GM18502 (cell line): ENCODE data around the gene SARNP.

Source experiments
- ATAC-seq: cut with Tn5 transposase; IDR thresholded peaks from one replicate; pipeline ENCODE4 v1.9.1; 2021; ENCODE audit warnings: mild to moderate bottlenecking; ENCODE audit not compliant: unreplicated experiment, poor library complexity

SARNP gene

DNA sequence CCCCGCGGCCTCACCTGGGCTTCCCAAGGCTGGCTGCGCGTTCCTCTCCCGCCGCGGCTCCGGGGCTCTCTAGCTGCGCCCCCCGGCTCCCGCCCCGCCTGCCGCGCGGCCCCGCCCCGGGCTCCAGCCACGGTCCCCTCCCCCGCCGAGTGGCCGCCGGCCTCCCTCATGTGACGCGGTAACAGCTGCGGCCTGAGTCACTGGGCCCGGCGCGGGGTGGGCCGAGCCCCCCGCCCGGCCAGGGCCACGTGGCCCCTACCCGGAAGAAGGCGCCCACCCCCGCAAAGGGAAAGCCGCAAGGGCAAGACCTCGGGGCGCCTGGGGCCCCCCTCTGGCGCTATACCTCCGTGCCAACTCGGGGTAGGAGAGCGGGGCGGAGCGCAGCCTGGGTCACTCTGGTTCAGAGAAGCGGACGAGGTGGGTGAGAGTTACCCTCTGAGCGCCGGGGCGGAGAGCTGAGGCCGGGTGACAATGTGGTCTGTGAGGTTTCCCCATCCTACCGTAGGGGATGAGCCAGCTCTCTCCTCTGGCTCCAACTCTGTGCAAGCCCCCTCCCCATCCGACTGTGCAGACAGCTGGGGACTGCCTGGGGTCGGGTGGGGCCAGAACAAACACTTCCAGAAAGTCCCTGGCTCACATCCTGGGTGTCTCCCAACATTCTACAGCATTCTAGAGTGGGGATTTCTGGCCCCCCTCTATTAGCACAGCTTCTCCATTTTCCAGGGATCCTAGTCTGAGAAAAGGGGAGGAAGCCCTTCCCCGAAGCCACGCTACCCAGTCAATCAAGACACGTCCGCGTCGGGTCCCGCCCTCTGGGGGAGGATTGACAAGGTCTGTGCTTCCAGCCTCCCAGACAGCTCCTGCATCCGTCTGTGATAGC lies 88.3 kb downstream of the SARNP start, which contains the start of gene CD63:
Gene CD63 (minus strand): TSS at position 71 of the 880 bp plus-strand sequence. CDS start 668 bp downstream, outside the sequence.
- peak; percentile 69 for ATAC-seq

DNA sequence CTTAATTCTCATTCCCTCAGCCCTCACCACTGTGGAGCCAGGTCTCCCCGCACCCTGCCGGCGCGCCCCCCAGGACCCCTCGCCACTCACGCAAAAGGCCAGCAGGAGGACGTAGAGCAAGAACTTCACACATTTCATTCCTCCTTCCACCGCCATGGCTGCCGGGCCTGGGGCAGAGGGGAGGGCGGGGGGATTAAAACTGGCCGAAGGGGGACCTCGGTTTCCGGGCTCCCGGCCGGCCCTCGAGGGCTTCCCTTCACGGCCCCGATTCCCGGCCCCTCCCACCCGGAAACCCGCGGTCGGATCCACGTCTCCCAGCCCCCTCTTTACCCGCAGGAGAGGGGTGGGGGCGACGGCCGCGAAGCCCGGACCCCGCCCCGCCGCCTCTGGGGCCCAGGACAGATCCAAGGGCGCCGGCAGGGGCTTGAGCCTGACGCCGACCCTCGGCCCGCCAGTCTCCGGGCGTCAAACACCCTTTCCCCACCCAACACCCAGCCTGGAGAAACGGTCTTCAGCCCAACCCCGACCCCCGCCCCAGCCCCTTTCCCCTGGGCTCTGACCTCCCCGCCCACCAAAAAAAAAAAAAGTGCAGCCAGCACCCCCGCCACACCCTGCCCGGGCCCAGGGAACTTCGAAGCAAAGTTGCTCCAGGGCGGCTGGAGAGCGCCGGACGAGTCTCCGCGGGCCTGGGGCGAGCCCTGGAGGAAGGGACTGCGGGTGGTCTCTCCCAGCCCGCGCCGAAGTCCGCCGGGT lies 89.2 kb downstream of the SARNP start:
- ATAC-seq: peak; percentile 20

DNA sequence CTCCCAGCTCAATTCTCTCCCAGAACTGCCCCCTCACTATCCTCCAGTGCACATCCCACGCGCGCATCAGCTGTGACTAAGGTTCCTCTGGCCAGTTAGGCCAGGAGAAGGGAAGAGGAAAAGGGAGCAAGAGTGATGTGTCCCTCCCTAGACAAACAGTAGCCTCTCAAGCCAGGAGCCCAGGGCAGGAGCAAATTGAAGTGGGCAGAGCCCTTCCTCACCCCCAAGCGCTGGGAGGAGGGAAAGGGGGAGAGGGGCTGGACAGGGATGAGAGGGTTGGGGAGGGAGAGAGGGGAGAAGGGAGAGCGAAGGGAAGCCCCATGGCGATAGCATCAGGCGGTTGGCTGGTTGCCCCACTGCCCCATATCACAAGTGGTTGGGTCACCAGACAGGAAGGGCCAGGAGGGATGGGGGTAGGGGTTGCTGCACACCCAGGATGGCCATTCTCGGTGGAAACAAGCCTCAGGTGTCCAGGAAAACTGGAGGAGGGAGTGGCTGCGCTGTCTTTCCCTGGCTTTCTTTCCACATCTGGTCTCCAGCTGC lies 89.8 kb downstream of the SARNP start:
- ATAC-seq: no peak

DNA sequence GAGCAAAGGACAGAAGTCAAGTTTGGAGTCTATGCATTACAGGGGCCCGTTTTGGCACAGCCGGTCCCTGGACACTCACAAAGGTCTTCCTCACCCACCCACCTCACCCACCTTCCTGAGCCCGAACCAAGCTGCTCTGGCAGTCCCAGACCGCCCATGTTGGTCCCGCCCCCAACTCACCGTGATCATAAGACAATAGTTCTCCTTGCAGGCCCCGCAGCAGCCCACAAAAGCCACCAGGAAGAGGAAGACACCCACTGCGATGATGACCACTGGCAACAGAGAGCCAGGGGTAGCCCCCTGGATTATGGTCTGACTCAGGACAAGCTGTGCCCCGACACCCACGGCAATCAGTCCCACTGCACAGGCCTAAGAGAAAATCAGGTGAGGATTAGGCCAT lies 90.6 kb downstream of the SARNP start:
- ATAC-seq: no peak

DNA sequence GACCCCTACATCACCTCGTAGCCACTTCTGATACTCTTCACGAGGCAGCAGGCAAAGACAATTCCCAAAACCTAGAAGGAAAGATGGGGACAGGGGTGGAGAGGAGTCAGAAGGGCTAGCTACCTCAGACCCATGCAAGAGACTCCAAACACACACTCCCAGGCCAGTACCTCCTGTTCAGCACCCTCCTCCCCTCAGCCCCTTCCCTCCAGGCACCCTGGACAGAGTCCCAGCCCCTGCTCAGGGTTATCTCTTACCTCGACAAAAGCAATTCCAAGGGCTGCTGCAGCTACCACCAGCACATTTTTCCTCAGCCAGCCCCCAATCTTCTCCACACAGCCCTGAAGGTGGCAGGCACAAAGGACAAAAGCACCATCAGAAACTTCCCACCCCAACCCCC lies 92.0 kb downstream of the SARNP start:
- ATAC-seq: no peak

DNA sequence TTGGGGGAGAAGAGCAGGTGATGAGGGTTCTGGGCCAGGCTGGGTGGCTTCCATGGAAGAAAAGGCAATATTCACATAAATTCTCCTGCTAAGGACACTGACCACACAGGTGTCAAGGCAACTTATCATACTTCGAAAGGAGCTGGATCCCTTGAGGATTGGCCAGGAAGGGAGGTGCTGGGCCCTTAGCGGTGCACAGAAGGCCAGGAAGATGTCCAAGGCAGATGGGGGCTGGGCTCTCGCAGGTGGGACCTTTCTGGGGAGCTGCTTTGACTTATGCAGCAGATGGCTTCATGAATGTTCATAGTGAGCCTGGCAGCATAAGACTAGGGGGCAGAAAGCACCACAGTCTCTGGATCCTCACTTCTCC lies 92.6 kb downstream of the SARNP start:
- no peak for ATAC-seq

DNA sequence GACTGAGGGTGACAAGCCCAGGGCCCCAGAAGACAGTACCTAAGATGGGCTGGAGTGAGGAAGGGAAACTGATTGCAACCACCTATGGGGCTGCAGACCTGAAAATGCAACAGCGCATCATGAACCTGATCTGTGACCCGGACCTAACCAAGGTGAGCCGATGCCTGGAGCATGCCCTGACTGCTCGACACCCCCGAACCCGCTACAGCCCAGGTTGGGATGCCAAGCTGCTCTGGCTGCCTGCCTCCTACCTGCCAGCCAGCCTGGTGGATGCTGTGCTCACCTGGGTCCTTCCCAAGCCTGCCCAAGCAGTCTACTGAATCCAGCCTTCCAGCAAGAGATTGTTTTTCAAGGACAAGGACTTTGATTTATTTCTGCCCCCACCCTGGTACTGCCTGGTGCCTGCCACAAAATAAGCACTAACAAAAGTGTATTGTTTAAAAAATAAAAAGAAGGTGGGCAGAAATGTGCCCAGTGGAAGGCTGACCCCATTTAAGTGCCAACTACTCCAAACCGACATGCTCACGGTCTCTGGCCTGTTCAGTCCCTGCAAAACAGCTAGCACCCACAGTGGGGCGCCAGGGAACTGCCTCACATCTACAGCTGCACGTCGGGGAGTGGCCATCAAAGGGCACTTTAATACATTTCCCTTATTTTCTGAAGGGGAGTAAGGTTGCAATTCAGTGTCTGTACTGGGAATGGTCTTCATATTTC lies 93.1 kb downstream of the SARNP start:
- no peak for ATAC-seq

DNA sequence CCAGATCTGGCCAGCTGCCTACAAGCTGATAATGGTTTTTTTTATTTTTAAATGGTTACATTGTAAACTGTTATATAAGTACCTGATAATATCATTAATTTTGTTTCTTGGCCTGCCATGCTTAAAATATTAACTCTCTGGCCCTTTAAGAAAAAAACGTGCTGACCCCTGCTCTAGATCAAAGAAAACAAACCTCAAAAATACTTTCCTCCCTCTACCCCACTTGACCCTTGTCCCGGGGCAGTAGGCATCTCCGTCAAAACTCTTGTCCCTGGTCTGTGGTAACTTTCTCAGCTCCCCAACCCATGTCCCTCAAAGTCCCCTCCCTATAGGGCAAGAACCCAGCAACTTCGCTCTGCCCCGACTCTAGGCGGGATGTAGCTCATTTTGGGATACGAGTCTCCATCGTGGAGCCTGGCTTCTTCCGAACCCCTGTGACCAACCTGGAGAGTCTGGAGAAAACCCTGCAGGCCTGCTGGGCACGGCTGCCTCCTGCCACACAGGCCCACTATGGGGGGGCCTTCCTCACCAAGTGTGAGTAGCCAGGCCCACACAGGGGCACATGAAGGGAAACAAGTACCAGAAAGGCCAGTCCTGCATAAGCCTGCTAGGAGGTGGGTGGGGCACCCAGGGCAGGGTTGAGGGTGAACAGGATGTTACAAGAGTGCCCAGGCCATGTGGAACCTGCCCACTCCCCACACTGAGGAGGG lies 93.9 kb downstream of the SARNP start:
- ATAC-seq: no peak

DNA sequence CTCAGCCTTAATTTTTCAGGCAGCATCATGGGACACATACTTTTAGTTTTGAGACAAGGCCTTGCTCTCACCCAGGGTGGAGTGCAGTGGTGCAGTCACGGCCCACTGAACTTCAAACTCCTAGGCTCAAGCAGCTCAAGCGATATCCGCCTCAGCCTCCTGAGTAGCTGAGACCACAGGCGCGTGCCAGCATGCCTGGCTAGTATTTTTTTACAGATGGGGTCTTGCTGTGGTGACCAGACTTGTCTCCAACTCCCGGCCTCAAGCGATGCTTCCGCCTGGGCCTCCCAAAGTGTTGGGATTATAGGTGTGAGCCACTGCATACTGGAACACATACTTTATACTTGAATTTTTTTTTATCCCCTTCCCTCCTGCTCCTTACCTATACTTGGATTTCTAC lies 94.6 kb downstream of the SARNP start:
- ATAC-seq: no peak

DNA sequence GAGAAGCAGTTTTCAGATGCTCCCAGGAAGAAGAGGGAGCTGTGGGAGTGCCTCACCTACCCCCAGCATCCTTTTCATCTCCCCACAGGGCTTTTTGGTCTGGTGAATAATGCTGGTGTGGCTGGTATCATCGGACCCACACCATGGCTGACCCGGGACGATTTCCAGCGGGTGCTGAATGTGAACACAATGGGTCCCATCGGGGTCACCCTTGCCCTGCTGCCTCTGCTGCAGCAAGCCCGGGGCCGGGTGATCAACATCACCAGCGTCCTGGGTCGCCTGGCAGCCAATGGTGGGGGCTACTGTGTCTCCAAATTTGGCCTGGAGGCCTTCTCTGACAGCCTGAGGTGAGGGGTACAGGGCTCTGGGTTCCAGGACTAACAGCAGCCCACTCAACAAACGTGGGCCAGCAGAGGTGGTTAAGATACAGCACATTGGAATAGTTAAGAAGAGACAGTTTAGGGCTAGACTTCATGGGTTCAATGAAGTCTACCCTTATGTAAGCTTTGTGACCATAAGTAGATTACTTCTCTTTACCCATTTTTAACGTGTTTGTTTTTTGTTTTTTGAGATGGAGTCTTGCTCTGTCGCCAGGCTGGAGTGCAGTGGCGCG lies 95.8 kb downstream of the SARNP start:
- no peak for ATAC-seq

DNA sequence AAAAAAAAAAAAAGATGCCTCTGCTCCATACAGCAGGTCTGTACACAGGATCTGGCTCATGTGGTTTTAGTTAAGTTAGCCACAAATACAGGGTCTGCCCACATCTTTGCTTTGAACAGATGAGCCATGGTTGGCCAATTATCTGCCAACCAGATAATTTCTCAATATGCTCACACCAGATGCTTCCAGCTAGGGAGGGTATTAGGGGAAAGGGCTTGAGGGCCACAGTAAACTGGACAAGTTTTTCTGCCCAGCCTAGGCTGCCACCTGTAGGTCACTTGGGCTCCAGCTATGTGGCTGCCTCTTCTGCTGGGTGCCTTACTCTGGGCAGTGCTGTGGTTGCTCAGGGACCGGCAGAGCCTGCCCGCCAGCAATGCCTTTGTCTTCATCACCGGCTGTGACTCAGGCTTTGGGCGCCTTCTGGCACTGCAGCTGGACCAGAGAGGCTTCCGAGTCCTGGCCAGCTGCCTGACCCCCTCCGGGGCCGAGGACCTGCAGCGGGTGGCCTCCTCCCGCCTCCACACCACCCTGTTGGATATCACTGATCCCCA lies 96.6 kb downstream of the SARNP start:
- no peak for ATAC-seq

DNA sequence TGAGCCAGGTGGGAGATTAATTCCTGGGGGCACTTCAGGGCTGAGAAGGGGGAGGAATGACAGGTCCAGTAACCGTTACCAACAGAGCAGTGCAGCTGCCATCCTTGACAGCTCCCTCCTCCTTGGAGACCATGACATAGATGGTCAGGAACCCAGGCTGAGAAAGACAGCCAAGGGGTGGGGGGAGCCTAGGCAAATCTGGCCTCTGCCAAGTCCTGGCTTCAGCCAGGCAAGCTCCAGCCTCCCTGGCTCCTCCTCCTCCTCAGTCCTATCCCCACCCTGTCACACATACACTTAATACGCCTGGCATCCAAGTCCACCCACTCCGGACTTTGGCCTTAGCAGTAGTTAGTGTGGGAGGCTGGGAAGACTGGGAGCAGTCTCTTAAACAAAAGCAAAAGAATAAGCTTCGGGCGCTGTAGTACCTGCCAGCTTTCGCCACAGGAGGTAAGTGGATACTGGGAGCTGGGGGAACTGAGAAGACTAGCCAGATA lies 97.4 kb downstream of the SARNP start, which contains the start of gene RDH5:
Gene RDH5 (plus strand): TSS at position 323 of the 494 bp plus-strand sequence. CDS start 792 bp downstream, outside the sequence.
- ATAC-seq: no peak

DNA sequence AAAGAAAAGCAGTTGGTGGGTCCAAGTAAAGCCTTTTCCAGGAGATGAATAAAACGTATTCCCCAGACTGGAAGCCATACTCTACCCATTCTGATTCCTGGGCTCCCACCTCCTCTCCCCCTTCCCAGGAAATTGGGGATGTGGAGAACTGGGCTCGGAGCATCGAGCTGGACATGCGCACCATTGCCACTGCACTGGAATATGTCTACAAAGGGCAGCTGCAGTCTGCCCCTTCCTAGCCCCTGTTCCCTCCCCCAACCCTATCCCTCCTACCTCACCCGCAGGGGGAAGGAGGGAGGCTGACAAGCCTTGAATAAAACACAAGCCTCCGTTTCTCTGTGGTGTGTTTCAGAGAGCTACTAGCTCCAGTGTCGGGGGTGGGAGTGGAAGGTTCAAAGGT lies 98.2 kb downstream of the SARNP start:
- ATAC-seq: no peak

DNA sequence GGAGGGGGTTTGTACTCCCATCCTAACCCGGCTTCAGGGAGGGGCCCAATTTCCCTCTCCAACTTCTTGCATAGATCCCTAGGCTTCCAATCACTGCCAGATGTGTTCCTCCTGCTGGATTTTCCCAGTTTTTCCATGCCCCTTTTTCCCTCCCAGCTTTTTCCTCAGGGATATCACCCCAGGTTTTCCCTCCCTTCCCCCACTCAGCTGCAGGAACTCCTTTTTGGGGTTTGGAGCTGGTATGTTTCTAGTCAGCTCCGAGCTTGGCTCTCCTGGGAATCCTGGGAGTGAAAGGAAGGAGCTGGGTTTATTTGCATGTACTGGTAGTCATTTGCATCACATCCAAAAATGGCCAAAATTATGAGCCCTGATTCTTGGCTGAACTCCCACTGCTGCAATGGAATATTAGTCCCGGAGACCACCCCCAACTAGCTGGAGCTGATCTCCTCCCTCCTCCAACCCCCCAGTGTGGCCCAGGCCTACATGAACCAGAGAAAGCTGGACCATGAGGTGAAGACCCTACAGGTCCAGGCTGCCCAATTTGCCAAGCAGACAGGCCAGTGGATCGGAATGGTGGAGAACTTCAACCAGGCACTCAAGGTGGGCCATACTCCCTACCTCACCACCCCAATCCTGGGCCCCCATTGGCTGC lies 98.8 kb downstream of the SARNP start:
- no peak for ATAC-seq

DNA sequence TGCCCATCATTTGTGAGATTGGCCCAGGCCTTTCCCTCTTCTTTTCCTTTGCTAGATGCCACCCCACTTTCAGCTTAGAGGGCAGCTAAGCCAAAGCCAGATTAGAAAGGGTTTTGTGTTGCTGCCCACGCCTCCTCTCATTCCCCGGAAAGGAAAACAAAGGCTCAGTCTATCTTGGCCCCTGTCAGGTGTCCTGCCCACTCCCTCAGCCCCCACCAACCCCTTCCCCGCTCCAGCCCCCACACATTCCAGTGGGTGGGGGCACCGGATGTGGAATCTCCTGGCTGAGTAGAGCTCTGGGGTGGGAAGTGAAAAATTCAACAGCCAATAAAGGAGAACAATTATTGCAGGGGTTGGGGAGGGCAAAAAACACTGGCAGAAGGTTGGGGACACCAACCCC lies 99.5 kb downstream of the SARNP start:
- no peak for ATAC-seq

DNA sequence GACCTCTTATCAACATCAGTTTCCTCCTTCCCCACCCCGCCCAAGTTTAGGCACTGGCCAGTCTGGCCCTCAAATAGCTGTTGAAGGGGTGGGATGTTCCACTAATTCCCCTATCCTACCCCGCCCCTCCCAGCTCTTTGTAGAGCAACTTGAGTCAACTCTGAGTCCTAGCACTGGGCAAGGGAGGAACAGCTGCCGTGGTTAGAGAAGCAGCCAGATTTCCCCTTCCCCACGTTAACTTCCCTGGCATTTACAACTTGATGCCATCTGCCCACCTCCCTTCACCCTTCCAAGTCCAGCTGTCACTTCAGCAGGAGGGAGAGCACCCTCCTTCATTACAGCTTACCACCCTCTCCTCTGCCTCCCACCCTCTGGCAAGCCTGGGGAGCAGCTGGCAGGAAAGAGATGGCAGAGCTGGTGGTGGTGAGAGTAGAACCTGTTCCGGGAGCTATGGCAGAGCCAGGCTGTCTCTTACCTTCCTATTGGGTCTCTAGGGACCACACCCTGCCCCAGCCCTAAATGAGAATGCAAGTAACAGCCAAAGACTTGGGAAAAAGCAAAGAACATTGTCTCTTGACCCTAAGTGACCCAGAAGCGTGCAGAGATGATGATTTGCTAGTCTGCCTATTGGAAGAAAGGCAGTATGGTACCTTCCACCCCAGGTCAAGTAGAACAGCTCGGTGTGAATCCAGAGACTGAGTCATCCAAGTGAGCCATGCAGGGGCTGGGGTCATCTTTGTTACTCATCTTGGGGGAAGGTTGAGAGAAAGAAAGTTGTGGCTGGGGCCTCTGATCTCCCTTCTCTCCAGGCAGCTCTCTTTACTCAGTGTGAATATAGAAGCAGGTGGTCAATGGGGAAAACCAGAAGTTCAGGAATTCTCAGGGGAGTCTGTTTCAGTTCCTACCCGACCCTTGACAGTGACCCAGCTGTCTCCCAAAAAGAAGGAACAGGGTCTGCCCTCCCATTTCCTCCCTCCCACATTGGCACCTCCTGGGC lies 100.2 kb downstream of the SARNP start:
- ATAC-seq: no peak

DNA sequence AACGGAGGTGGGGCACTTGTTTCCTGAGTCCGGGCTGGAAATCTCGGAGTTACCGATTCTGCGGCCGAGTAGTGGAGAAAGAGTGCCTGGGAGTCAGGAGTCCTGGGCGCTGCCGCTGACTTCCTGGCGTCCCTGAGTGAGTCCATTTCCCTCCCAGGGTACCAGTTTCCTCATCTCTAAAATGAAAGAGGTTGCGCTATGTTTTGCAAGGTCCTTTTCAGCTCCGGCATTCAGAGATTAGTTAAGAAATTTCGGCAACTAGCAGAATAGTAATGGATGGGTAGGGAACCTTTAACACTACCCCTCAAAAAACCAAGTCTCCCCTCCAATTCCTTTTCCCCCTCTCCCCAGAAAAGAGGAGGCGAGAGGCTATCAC lies 101.0 kb downstream of the SARNP start:
- peak; percentile 40 for ATAC-seq
